NCI-H82 treated with DMSO at 0.1 percent for 48 hours (cell line): ENCODE results near the gene TMEM212.

Source experiments
- DNase-seq: peaks from one replicate; lab custom pipeline; 2025; ENCODE audit not compliant: unreplicated experiment; lab: John Stamatoyannopoulos, UW

TMEM212 gene

DNA sequence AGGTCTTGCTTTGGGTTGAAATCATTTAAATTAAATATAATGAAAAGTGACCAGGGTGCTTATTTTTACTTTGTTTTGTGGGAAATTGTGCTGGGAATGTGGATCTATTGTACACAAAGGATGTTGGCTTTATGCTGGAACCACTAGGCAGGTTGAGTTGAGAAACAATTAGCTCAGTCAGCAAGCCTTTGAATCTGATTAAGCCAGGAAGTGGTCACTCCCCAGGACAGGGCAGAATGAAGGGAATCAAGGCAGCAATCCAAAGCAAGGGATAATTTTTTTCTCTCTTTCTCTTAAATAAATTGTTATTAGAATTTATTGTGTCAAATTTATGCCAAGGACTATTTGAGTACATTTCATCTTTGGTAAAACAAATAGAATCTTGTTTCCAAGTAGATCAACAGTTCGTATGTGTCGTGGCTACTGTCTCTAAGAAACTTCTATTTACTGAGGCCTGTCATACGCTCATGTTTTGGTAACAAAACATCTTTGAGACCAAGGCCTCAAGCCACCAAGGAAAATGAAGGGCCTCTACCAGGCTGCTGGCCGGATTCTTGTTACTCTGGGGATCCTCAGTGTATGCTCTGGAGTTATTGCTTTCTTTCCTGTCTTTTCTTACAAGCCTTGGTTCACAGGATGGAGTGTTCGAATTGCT lies at the start of gene TMEM212:
TSS of gene TMEM212 (plus strand) at position 486 of the 655 bp plus-strand sequence. CDS start at position 521, 35 bp downstream.
- no peak for DNase-seq

- no peak for DNase-seq
Observed at GRCh38 chr3:171796625-171797264, 46.4 kb upstream of the TMEM212 start.

DNA sequence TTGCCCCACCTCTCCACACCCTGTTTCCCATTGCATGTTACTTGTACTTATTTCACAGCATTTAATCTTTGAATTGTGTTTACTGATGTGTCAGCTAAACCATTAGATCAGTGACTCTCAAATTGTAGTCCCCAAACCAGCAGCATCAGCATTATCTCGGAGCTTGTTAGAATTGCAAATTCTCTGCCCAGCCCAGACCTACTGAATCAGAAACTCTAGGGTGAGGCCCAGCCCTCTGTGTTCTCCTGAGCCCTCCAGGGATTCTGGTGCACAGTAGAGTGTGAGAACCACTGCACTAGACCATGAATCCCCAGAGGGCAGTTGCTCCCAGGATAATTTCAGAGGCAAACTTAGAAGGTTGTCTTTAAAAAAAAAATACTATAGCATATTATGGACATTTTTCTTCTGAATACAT lies 45.9 kb upstream of the TMEM212 start:
- no peak for DNase-seq

- DNase-seq, result no peak
Observed at GRCh38 chr3:171797873-171798272, 45.3 kb upstream of the TMEM212 start.

GRCh38 chr3:171799501-171799900 lies 43.6 kb upstream of the TMEM212 start:
- no peak for DNase-seq

DNA sequence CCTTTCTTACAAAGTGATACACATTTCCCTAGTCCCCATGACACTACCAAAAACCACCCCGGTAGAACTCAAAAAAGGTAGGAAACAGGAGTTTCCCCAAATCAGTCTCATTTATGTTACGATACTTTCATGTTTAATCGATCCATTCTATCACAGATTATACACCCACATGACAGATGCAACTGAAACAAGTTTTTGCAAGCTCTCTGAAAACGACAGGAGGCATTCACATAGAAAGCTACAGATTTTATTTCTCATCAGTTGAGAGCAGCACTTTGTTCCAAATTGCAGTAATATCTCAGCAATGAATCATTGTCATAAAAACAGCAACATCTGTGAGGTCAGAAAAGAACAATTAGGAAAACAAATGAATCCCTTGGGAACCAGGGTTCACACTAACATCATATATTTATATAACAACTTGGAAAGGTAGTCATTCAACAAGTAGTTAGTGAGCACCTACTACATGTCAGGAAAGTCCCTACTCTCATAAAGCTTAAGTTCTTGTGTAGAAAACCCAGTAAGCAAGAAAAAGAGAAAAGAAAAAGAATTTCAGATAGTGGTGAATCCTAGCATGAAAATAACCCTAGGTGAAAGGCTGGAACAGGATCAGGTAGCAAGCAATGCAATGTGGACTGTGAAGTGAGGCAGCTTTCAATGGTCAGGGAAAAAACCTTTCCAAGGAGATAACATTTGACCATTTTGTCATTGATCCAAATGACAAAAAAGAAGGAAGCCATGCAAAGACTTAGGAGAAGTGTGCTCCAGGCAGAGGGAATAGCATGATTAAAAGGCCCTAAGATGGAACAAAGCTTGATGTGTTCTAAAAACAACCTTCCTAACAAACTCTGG lies 41.2 kb upstream of the TMEM212 start:
- no peak for DNase-seq

- DNase-seq, result no peak
Observed at GRCh38 chr3:171802590-171802956, 40.6 kb upstream of the TMEM212 start.

- no peak for DNase-seq
Observed at GRCh38 chr3:171803044-171803443, 40.1 kb upstream of the TMEM212 start.

DNA sequence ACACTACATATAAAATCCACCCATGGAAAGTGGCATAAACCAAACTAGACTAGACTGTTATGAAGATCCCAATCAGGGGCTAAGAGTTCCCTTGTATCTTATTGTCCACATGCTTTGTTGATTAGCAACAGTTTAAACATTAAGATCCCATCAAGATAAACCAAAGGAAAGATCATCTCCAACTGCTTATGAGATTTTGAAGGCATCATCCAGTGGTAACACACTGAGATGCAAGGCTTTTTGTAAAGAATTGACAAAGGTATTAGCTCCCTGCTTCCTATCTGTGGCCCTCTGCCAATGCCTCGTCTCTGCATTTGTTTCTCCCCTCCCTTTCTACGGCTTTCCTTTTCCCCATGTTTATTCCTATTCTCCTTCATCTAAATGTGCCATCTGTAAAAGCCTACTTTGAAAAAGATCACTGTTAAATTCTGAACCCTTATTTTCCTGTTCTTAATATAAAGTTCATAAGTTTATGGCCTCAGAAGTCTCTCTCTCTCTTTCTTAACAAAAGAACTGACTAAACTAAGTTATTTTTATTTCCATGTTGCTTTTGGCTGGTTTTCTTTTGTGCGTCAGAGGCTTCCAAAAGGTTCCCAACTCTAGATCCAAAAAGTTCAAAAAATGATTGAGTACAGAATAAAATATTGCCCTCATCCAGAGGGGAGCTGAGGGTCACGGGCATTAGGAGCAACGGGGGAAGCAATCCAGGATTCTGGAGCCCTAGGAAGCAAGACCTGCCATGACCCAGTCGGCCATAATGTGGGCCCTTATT lies 38.3 kb upstream of the TMEM212 start:
- DNase-seq, result no peak

DNA sequence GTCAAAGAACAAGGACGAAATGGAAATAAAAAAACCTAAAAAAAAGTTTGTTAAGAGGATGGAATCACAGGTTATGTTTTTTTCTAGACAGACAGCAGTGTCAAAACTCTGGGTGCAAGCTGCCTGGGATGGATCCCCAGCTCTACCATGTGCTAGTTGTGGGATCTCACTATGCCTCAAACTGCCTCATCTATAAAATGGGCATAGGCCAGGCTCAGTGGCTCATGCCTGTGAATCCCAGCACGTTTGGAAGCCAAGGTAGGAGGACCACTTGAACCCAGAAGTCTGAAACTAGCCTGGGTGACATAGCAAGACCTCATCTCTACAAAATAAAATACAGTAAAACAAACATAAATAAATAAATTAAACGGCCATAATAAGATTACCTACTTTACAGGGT lies 37.5 kb upstream of the TMEM212 start:
- DNase-seq, result no peak

DNA sequence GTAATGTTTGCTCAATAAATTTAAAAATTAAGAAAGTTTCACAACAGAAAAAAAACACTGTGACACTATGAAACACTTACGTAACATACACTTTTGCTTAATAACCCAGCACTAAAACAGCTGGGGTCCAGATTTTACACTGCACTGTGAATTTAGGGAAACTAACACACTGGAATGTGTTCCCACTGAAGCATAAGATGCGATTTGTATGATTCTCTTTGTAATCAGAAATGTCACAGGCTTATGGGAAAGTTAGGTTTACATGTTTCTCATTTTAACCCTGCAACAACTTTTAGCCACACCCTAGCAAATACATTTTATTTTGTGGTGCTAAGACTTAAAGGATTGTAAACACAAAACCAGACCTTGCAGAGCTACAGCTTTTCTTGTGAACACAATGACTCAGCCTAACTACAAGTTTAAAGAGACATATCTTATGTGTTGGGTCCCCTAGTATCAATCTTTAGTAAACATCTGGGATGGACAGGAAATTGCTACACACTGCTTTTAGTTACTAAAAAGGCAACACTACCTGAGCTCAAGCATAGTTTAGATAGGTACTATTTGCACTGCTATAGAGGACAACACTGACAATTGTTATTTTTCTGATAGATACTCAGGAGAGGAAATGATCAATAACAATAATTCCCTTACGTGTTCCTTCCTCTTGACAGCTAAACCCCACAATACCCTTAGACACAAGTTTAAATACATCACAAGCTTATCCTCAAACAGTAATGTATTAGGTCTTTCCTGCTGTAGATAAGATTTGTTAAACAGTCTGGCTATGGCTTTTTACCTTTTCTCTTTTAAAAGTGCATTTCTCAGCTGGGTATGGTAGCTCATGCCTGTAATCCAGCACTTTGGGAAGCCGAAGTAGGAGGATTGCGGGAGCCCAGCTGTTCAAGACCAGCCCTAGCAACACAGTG lies 36.7 kb upstream of the TMEM212 start:
- no peak for DNase-seq

GRCh38 chr3:171807129-171807675 lies 35.9 kb upstream of the TMEM212 start:
- no peak for DNase-seq

DNA sequence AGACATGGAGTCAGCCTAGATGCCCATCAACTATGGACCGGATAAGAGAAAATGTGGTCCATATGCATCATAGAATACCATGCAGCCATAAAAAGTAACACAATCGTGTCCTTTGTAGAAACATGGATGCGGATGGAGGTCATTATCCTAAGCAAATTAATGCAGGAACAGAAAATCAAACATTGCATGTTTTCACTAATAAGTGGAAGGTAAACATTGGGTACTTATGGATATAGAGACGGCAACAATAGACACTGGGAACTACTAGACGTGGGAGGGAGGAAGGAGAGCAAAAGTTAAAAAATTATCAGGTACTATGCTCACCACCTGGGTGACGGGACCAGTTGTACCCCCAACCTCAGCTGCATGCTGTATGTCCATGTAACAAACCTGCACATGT lies 35.3 kb upstream of the TMEM212 start:
- no peak for DNase-seq

- no peak for DNase-seq
Observed at GRCh38 chr3:171809611-171809860, 33.6 kb upstream of the TMEM212 start.

DNA sequence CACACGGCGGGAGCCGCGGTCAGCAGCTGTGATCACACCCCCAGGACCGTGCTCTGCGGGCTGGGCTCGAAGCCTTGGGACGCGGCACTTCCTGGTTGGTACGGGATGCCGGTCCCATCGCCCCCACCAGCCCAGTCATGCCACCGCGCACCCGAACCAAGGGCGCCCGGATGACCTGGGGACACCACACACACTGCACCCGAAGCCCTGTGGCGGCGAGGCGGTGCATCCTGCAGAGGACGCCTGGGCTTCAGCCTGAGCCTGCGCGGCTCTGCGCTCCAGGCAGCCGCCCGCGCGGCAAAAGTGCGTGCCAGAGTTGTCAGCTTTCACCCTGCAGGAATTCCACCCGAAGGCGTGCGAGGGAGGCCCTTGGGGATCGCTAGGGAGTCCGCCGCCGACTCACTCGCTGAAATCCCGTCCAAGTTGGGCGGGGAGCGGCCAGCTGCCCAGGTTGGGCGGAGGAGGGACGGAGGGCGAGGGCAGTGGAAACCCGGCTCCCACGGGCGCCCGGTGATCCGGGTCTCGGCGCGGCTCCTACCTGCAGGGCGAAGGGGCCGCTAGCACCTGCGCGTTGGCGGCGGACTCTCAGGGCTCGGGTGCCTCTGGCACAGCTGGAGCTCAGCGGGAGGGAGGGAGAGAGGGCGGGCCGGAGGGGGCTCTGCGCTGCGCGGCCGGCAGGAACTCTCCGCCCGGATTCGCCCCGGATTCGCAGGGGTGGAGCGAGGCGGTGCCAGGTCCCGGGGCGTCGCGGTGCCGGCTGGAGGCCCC lies 33.1 kb upstream of the TMEM212 start, which contains the start of gene PLD1:
TSS of gene PLD1 (minus strand) at position 623 of the 768 bp plus-strand sequence. CDS start 72,432 bp downstream, outside the sequence.
- no peak for DNase-seq

- no peak for DNase-seq
Observed at GRCh38 chr3:171810629-171811294, 32.4 kb upstream of the TMEM212 start.

GRCh38 chr3:171811295-171811912 lies 31.7 kb upstream of the TMEM212 start:
- DNase-seq, result no peak

GRCh38 chr3:171811913-171812335 lies 31.2 kb upstream of the TMEM212 start:
- no peak for DNase-seq
